GM19240 (cell line): ENCODE results near the gene PRKAG2.
"Not testable (repeated sequence)": the region's sequence is repeated elsewhere in the genome, so short reads cannot be mapped to it uniquely, and the experiment has no call there.

Source experiments
- DNase-seq: peaks from one replicate; pipeline ENCODE4 v3.0.0; 2011; ENCODE audit warnings: low spot score; ENCODE audit not compliant: insufficient read length

The PRKAG2 gene

GRCh38 chr7:151805191-151805590 lies 71.7 kb downstream of the PRKAG2 start:
- DNase-seq: no peak

GRCh38 chr7:151804756-151805155 lies 72.2 kb downstream of the PRKAG2 start:
- DNase-seq: no peak

DNA sequence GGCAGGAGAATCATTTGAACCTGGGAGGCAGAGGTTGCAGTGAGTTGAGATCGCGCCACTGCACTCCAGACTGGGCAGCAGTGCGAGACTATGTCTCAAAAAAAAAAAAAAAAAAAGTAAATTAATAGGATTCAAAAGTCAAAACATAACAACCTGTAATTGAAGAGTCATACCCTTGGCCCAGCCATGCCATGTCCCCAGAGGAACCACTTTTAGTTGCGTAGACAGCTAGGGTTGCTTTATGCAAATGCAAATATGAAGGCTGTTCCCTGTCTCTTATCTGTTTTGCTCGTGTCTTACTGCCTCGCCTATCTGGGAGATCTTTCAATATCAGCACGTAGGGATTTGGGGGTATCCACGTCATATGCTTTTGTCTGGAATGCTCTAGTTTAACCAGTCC lies 73.1 kb downstream of the PRKAG2 start:
- DNase-seq: no peak

DNA sequence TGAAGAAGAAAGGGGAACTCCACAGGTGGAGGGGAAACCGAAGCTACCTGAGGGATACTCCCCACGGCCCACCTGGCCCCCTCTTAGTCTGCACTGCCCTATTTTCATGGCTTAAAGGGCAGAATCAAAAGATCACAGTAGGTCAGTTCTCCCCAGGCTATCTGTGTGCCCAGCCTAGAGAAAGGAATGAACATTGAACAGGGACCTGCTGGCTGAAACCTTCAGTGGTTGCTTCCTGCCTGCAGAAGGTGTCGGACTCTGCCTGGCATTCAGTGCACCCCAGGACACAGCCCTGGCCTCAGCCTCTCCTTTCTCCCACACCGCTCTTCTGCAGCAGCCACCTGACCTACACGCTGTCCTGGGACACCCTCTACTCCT lies 74.5 kb downstream of the PRKAG2 start:
- DNase-seq: no peak

DNA sequence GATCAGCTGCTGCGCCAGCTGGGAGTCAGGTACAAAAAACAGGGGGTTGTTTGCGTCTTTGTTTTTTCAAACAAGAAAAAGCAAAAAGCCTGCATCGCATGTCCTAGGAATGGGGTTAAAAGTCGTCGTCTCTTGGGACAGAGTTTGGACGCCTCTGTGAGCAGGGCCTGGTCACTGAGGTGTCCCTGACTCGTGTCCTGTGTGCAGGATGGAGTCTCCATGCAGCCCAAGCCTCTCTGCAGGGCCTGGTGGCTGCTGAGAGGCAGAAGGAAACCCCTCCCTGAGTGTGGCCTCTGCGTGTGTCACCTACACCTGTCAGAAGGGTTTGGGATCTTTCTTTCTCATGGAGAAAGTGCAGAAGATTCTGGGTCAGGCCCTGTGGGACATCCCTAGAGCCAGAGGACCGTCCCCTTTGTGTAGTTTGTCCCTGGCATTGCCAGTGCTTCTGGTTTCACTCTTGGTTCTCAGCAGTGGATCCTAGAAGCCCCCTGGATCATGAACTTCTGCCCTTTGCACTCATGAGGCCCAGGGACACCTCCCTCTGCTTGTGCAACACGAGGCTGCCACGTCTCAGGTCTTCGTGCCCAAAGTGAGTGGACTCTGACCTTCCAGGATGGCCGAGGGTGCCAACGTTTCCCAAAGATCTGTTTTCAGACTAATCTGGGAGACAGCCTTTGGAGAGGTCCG lies 75.0 kb downstream of the PRKAG2 start:
- DNase-seq: no peak

DNA sequence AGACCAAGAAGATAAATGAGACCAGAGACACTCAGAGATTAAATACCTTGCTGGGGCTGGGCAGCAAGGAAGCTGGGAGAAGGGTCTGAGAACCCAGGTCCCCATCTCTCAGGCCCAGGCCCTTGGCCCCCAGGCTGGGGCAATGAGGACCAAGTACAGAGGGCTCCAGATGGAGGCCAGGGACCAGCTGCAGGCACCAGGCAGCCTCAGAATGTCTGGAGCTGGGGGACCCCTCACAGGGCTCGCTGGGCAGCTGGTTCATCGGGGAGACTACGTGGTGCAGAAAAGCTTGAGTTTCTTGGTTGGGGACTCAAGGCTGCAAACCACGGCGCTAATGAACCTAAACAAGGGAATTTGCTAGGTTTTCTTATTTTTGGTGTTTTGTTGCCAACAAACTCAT lies 75.6 kb downstream of the PRKAG2 start:
- DNase-seq: no peak

DNA sequence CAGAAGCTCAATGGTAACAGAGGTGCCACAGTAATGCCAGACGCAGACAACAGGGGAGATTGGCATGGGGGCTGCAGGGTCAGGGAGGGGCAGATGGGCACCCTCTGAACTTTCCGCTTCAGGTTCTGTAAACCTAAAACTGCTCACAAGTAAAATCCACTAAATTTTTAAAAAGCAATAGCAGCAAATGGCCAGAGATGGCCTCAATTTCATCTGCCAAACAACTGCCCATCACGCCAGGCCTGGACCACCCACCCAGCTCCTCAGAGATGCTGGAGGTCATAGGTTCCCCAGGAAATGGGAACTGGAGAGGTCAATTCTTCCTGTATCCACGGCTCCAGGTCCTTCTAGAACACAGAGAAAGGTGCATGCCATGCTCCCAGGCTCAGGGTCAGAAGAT lies 76.1 kb downstream of the PRKAG2 start:
- DNase-seq: no peak

GRCh38 chr7:151800391-151800790 lies 76.5 kb downstream of the PRKAG2 start:
- DNase-seq: no peak

GRCh38 chr7:151799506-151799905 lies 77.4 kb downstream of the PRKAG2 start:
- no peak for DNase-seq

GRCh38 chr7:151798851-151799448 lies 78.0 kb downstream of the PRKAG2 start:
- DNase-seq: no peak

GRCh38 chr7:151797667-151798307 lies 79.1 kb downstream of the PRKAG2 start:
- not testable (repeated sequence) for DNase-seq

DNA sequence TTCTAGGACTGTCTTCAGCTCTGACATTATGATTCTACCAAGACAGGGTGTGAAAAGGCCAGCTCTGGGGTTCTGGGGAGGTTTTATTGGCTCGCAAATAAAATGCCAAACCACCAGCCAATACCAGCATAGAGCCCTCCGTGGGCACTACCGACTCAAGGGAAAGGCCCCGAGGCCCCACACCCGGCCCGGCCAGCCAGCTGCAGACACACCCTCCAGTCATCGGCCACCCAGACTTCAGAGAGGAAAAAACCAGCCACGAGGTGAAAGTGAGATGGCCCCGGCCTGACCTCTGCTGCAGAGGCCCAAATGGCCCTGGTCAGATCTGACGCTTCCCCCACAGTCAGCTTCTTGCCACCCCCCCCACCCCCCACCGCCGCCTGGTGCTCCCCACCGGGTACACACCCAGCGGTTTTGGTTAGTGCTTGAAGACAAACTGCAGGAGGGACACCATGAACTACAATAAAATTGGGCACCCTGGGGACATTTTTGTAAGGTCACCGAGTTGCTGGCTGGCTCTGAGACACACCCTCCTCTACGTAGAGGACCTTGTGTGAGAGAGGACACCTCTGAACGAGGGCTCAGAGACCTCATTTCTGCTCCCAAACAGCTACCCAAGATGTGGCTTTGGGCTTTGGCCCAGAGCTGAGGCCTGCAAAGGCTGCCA lies 79.9 kb downstream of the PRKAG2 start:
- DNase-seq: no peak

GRCh38 chr7:151796091-151796870 lies 80.6 kb downstream of the PRKAG2 start:
- DNase-seq: no peak

- peak; percentile 14 for DNase-seq
Observed at GRCh38 chr7:151795168-151795811, 81.6 kb downstream of the PRKAG2 start.

DNA sequence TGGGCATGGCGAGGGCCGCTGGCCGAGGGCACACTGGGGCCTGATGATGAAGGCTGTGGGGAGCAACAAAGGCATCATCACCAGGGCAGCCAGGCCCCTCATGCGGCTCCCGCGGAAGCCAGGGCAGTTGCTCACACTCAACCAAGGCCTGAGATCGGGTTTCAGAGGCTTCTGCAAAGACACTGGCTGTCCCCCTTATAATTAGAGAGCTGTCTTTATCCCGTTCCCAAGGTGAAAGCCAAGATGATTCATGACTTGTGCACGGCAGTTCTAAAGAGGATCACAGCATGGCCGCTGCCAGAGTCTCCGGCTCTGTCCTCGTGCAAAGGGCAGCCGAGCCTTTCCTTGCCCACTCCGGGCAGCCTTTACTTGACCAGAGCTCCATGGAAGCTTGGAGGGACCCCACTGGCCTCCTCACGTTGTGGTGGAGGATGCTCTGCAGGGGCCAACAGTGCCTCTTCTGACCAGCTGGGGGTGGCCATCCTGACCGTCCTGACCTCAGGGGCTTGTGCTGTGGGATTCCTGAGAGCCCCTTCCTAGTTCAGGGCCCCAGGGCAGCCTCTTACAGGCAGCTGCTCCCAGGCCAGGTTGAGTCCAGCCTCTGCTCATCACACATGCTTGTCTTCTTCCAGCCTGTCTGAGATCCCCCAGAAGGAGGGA lies 82.3 kb downstream of the PRKAG2 start:
- no peak for DNase-seq

GRCh38 chr7:151793991-151794507 lies 82.9 kb downstream of the PRKAG2 start:
- no peak for DNase-seq

- no peak for DNase-seq
Observed at GRCh38 chr7:151793531-151793951, 83.4 kb downstream of the PRKAG2 start.

DNA sequence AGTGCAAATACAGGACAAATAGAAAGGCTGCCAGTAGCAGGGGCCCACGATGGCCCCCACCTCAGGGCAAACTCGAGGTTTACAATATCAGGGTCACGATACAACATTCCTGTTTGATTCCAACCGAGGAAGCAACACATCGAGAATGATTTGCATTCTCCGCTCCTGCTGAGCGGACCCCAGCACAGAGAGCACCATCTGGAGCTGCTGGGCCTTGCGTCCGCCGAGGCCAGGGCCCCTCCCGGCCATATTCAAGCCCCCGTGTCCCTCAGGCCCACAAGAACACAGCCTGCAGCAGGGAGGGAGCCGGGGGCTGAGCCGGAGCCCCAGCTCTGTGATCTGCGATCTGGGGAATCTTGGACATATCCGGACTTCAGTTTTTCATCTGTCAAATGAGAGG lies 84.3 kb downstream of the PRKAG2 start:
- no peak for DNase-seq

DNA sequence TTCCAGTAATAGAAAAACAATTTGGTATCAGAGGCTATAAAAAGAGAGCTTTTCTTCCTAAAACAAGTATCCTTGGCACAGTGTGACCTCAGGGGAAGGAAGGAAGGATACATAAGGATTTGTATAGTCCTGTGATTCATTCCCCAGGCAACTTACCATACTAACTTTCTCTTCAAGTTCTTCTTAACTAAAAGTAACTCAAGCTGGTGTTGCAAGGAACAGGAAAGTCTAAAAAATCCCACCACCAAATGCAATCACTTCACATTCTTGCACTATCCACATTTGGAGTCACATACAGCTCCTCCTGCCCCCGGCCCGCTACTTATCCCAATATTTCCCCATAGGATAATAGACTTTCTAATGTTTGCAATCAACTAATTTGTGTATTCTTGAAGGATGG lies 84.8 kb downstream of the PRKAG2 start:
- no peak for DNase-seq
